GM21526 (cell line): ENCODE measurements around the gene SLC39A11.
"Not testable (repeated sequence)": the region's sequence is repeated elsewhere in the genome, so short reads cannot be mapped to it uniquely, and the experiment has no call there.

Source experiments
- ATAC-seq: cut with Tn5 transposase; IDR thresholded peaks from one replicate; pipeline ENCODE4 v1.9.1; 2021; ENCODE audit warnings: moderate library complexity; ENCODE audit not compliant: unreplicated experiment, low FRiP score

SLC39A11 gene

DNA sequence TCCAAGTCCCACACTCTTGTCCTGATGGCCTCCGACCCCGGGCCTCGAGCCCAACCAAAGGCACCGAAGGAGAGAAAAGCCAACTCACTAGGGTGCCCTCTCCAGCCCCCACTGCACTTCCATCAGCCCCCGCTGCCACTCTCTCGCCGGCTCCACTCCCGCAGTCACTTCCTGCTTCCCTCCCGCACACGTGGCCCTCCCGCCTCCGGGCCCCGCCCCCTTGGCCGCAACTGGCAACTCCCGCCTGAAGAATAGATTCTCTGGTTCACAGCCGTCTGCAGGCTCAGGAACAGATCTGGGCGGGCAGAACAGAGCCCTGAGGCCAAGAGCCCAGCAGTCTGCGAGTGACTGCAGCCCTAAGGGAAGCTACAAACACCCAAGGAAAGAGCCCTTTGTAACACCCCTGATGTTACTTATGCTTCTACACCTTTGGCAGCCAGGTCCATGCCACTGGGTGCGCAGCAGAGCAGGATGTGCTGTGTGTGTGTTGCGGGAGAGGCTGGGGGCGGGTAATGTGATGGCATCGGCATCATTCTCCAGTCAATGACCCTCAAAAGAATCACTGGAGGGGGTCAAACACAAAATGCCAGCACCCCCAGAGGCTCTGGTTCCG is at the start of gene SLC39A11:
Gene SLC39A11, minus strand, starts transcription at position 166 of the 613 bp plus-strand sequence. CDS start 3,924 bp downstream, outside the sequence.
- ATAC-seq, result peak; percentile 98

DNA sequence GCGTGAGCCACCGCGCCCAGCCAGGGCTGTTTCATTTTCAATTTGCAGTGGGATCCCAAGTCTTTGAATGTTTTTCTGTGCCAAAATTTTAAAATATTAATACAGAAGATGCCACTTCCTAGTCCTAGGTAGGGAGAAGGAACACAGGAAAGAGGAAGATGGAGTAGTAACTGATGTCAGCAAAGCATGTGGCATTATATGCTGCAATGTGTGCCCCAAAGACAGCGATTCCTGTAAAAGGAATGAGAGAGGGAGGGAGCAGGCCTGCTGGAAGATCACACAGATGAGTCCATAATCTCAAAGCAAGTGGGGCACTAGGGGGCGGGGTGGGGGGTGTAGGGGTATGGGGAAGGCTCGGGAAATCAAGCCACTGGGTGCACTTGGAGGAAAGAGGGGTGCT is 48.9 kb upstream of the SLC39A11 start:
- no peak for ATAC-seq

DNA sequence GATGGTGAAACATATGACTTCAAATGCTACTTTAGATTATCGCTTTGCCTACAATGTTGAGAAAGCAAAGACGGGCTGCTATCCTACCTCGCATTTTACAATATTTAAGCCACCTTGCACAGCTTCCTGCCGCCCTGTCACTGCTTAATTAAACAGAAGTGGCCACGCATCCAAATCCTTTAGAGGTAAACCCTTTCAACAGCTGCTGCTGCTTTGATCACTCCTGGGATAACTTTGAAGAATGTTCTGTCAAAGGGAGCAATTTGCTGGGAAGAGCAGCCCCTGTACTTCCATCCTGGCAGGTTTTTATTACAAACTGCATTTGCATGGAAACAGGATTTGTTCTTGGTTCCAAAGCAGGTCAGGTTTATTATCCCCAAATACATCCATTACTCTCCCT is 48.1 kb upstream of the SLC39A11 start:
- ATAC-seq, result no peak

GRCh38 chr17:73139296-73139695 is 46.8 kb upstream of the SLC39A11 start:
- no peak for ATAC-seq

DNA sequence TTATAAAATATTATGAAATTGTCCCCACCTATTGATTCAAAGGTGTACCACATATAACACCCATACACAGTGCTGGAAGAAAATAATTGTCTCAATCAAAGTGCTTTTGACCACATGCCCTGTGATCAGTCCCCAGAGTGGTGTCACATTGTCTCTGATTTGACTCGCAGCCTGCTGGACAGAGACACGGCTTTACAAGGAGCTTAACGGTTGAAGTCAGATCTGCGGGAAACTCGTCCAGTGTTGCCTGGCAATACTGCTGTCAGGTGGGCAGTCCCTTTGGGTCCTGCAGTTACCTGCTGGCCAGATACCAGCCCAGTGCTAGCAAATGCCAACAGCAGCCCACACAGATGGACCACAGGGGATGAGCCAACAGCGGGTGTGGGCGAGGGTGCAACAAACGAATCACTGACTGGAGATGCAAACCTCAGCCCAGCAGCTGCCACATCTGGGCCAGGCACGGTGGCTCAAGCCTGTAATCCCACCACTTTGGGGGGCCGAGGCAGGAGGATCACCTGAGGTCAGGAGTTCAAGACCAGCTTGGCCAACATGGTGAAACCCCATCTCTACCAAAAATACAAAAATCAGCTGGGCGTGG is 46.2 kb upstream of the SLC39A11 start:
- ATAC-seq, result no peak

GRCh38 chr17:73137376-73137775 is 44.9 kb upstream of the SLC39A11 start:
- ATAC-seq, result no peak

- no peak for ATAC-seq
Measured at GRCh38 chr17:73135766-73136165, 43.3 kb upstream of the SLC39A11 start.

GRCh38 chr17:73133911-73134649 is 41.6 kb upstream of the SLC39A11 start:
- ATAC-seq, result no peak

GRCh38 chr17:73132085-73132492 is 39.6 kb upstream of the SLC39A11 start:
- ATAC-seq, result no peak

GRCh38 chr17:73131439-73131838 is 39.0 kb upstream of the SLC39A11 start:
- ATAC-seq, result not testable (repeated sequence)

DNA sequence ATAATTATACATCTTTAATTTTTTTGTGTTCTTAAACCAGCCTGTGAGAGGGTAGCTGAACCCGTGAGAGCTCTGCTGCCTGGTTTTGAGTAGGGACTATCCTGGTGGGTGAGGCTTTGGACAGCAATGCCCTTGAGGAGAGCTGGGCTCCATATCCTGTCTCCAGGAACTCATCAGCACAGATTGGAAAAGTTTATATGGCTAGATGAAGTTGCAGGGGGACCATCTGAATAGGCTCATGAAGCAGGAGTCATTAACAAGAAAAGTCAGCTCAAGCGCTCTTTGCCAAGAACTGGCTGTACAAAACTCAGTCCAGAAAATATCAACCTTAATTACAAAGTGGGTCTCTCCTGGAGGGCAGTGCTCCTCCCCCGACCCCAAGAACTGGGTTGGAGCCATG is 38.5 kb upstream of the SLC39A11 start:
- ATAC-seq, result no peak

- ATAC-seq, result no peak
Measured at GRCh38 chr17:73128496-73128895, 36.0 kb upstream of the SLC39A11 start.

DNA sequence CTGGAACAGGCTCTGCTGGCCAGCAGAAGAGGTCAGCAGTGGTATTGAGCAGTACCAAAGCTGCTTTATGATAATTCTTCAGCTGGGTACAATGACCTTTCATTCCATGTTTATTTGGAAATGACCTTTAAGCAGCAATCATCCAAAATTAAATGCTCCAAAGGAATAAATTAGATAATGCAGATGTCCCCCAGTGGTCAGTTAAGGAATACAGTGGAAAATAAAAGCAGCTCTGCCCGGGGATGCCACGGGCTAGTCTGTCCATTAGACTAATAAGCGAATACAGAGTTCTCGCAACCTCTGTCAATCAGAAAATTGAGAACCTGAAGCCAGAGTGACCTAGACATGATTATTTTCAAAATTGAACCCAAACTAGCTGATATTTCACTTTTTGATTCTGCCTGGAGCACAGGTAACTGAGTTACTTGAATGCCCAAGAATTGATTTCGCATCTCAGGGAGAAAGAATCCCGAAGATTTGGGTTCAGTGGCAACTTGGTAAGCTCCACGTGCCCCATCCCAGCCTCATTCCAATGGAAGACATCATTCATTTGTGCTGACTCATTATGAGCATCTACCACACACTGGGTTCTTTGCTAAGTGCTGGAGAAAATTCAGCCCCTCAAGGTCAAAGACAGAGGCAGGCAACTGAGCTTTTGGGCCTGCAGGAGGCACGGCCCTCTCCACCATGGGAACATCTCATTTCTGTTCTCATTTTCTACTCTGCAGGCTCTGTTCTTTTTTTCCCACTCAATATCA is 34.4 kb upstream of the SLC39A11 start:
- no peak for ATAC-seq

DNA sequence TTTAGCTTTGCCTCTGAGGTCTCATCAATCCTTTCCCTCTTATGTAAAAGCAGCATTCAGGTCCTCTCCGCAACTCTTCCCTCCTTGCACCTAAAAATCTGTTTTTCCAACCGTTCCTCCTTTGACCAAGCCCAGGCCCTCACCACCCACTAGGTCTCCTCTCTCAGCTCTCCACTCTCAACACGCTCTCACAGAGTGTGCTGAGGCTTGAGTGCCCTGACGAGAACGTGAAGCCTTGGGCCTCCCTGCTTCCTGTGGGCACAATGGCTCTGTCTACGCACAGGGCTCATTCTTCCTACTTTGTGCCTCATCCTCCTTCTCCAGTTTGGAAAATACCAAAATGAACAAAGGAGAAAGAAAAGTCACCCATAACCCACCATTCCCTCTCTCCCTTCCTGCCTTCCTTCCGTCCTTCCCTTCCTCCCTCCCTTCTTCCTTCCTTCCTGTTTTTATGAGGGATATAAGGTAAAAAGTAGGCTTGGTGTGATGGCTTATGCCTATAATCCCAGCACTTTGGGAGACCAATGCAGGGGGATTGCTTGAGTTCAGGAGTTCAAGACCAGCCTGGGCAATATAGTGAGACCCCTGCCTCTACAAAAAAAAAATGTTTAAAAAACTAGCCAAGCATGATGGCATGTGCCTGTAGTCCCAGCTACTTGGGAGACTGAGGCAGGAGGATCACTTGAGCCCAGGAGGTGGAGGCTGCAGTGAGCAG is 31.3 kb upstream of the SLC39A11 start:
- ATAC-seq, result no peak

- ATAC-seq, result no peak
Measured at GRCh38 chr17:73122953-73123605, 30.6 kb upstream of the SLC39A11 start.

- ATAC-seq, result no peak
Measured at GRCh38 chr17:73121506-73121905, 29.0 kb upstream of the SLC39A11 start.

- no peak for ATAC-seq
Measured at GRCh38 chr17:73119631-73120030, 27.1 kb upstream of the SLC39A11 start.

DNA sequence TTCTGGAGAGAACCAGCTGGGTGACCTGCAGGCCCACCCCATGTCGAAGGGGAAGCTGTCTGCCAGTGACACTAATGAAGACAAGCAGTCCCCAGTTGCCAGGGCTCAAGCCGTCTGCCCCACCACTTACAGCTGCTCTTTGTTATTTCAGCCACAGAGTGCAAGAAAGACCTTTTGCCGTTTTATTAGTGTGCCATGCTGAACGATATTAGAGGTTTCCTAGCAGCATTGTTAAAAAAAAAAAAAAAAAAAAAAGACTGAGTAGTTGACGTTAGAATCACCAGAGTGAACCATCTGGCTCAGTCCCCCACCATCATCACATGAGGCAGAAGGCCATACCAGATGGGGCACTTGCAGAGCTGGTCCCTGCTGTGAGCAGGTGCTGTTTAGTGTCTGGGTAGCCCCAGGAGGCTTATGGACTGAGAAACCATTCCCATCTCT is 26.5 kb upstream of the SLC39A11 start:
- ATAC-seq, result no peak

GRCh38 chr17:73118139-73118538 is 25.7 kb upstream of the SLC39A11 start:
- no peak for ATAC-seq

GRCh38 chr17:73112246-73112645 is 19.8 kb upstream of the SLC39A11 start:
- no peak for ATAC-seq
